HG03442 (cell line): ENCODE data around the gene FNTB.
A peak's percentile ranks its signal among the peaks of the same experiment; 100 is the strongest.

Experiments
- ATAC-seq: cut with Tn5 transposase; IDR thresholded peaks from one replicate; pipeline ENCODE4 v1.9.1; 2021; ENCODE audit warnings: mild to moderate bottlenecking, moderate library complexity; ENCODE audit not compliant: unreplicated experiment

FNTB gene

GRCh38 chr14:64952598-64953309, 33.9 kb upstream of the FNTB start:
- peak; percentile 88 for ATAC-seq

- no peak for ATAC-seq
Observed at GRCh38 chr14:64953310-64953654, 33.4 kb upstream of the FNTB start.

GRCh38 chr14:64953661-64954060, 33.0 kb upstream of the FNTB start:
- no peak for ATAC-seq

DNA sequence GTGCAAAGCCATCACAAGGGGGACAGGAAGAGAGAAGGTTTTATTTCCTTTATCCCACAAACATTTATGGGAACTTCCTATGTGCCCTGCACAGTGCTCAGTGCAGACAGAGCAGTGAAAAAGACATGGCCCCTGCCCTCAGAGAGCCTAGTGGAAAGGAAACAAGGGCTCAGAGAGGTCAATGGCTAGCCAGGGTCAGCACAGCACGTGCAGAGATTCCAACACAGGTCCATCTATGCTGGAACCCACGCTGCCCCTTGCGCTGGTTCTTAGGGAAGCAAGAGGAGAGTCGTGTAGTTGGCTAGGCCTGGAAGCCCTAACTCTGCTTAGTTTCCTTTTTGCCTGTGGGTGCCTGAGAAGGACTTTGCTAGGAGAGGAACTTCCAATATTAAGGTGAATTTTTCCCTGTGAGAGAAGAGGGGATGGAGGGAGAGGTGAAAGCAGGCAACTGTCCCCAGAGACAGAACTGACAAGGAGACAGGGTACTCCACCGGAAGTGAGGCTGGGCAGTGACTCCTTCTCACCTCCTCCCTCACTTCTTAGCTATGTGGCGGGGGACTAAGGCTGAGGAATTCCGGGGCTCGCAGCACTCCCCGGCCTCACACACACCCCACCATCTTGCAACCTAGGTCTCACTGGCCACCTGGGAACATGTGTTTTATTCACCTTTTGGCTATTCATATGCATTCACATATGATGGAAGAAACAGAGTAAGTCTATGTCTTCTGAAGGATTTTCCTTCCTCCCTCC, 32.0 kb upstream of the FNTB start:
- ATAC-seq: no peak

GRCh38 chr14:64955297-64955696, 31.4 kb upstream of the FNTB start:
- ATAC-seq: no peak

DNA sequence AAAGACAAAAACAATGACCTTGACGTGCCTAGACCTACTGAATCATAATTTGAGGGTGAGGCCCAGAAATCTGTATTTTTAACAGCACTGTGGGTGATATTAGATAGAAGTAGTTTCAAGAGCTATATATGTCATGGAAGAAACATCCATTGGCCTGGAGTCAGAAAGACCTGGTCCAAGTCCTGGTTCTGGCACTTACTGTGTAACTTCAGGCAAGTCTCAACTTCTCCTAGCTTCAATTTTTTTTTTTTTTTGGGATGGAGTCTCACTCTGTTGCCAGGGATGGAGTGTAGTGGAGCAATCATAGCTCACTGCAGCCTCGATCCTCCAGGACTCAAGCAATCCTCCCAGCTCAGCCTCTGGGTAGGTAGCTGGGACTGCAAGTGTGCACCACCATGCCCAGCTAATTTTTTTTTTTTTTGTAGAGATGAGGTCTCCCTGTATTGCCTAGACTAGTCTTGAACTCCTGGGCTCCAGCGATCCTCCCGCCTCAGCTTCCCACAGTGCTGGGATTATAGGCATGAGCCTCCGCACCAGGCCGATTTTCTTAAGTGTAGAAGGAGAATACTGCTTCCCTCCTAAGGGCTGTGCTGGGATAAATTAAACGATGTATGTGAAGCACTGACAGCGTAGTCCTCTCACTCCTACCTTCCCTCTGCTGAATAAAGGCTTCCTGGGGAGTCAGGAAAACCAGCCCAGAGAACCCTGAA, 29.8 kb upstream of the FNTB start:
- ATAC-seq: no peak

DNA sequence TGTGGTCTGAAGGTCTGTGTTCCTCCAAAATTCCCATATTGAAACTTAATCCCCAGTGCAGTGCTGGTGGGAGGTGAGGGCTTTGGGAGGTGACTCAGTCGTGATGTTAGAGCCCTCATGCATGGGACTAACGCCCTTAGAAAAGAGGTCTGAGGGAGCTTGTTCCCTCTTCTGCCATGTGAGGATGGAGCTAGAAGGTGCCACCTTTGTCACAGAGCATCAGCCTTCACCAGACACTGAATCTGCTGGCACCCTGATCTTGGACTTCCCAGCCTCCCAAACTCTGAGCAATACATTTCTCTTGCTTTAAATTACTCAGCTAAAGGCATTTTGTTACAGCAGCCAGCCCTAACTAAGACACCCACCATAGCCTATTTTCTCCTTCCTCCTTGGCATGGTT, 28.5 kb upstream of the FNTB start:
- ATAC-seq: no peak

DNA sequence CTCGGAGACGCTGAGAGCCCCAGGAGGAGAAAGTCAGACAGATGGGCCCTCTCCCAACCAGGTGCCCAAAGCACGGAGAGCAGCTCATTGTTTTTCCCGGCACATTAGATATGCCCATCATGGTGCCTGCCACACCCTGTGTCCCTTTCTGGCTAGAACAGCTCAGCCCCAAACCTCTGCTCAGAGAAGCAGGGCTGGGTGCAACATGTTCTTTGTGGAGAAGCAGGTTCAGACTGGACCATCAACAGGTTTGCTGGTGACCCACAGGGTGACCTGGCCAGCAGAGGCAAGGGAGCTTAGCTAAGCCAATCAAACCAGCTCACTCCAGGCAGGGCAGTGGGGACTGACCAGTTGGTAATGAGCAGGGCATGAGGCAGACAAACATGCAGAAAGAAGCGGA, 28.0 kb upstream of the FNTB start:
- no peak for ATAC-seq

GRCh38 chr14:64960762-64961276, 25.9 kb upstream of the FNTB start:
- ATAC-seq: no peak

DNA sequence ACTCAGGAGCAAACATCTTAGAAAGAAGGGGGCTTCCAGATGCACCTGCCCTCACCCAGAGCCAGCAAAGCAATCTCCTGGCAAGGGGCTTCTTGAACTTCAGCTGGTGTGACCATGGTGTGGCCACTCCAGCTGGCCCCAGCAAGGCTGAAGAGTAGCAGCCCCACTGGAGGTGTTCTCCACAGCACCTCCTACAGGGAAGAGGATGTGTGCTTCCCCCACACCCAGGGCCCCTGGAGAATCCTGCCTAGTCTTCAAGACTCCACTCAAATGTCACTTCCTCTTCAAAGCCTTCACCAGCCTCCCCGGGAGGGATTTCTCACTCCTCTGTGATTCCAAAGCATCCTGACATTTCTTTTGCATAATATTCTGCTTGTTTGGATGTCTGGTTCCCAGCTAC, 23.1 kb upstream of the FNTB start:
- no peak for ATAC-seq

GRCh38 chr14:64965356-64966000, 21.2 kb upstream of the FNTB start:
- ATAC-seq: no peak

DNA sequence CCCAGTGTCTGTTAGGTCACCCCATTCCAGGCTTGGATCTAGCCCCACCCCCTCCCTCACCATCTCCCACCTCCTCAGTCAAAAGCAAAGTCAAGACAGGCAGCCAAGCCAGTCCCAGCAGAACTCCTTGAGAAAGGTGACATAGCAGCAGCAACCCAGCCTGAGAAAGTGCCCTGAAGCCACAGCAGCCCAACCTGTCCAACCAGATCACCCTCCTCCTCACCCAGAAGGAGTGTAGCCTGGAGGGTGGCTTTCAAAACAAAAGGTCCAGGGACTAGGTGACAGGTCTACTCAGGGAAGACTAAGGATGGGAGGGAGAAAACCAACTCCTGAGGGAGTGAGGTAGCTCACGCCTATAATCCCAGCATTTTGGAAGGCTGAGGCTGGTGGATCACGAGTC, 19.7 kb upstream of the FNTB start:
- ATAC-seq: no peak

GRCh38 chr14:64968167-64968566, 18.5 kb upstream of the FNTB start:
- no peak for ATAC-seq

GRCh38 chr14:64968651-64969050, 18.0 kb upstream of the FNTB start:
- ATAC-seq: no peak

- no peak for ATAC-seq
Observed at GRCh38 chr14:64970041-64970440, 16.7 kb upstream of the FNTB start.

DNA sequence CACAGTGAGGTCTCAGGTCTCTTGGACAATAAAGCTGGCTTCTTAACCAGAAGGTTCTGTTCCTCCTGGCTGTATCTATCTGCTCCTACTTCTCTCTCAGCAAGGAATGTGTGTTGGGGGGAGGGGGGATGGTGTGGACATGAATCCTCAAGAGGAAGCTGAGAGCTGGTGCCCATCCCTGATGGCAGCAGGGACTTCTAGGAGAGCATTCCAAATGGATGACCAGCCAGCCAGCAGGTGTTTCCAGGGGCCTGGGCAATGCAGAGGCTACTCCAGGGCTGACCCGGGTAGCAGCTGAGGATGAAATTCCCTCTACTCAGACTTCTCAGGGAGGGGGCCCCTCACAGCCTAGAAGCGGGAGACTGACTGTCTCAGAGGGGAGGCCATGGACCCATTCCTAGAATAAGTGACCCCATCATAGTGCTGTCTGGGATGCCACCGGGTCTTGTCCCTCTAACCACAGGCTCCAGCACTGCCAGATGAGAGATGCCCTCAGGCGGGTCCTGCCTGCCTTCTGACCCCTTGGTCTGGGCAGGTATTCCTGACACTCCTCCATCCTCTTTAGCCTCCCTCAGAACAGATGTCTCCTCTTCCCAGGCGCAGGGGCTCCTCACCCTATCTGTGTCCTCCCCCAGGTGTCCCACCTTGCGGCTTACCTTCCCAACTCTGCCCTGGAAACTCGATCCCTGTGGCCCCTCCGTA, 15.8 kb upstream of the FNTB start:
- ATAC-seq: no peak

GRCh38 chr14:64971491-64971942, 15.2 kb upstream of the FNTB start:
- ATAC-seq: no peak

DNA sequence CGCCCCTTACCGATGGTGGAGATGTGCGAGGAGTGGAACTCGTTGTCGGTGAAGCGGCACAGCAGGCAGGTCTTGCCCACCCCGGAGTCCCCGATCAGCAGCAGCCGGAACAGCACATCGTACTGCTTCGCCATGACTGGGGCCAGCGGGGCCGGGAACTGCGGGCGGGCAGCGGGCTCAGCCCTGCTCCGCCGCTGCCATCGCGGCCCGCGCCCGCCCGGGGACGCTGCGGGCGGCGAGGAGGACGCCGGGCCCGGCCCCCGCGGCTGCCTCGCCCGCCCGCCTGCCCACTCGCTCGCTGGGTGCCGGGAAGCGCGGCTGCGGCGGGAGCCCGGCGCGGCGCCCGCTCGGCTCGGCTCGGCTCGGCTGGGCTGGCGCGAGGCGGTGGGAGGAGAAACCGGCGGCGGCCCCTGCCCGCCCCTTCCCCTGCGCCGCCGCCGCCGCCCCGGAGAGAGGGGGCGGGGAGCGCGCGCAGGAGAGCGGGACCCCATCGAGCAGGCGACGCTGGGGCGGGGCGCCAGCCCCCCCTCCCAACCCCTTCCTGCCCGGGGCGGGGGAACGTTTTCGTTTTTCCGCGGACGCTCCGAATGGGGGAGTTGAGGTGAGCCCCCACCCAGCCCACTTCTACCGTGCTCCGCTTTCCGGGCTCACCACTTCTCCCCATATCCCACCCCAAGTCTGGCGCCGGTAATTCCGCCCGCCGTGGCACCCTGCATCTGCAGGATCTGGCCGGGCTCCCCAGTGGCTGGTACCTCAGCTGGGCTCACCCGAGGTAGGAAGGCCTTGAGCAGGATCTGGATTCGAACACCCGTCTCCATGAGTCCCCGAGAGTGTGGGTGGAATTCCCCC, 14.5 kb upstream of the FNTB start, which contains the start of gene RAB15:
RAB15 (minus strand) TSS at position 394 of the 849 bp plus-strand sequence; CDS start at position 134, 260 bp downstream.
- ATAC-seq: peak; percentile 44

DNA sequence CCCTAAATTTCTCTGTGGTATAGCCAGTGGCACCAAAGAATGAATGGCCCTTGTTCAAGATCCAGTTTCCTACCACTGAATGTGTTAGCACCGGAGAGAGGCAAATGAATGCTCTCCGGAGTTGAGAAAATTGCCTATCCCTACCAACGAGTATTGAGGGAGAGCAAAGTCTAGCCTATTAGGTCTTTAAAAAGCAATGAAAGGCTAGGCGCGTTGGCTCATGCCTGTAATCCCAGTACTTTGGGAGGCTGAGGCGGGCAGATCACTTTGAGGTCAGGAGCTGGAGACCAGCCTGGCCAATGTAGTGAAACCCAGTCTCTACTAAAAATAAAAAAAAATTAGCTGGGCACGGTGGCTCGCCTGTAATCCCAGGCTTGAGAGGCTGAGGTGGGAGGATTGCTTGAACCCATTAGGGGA, 13.7 kb upstream of the FNTB start:
- ATAC-seq: no peak

DNA sequence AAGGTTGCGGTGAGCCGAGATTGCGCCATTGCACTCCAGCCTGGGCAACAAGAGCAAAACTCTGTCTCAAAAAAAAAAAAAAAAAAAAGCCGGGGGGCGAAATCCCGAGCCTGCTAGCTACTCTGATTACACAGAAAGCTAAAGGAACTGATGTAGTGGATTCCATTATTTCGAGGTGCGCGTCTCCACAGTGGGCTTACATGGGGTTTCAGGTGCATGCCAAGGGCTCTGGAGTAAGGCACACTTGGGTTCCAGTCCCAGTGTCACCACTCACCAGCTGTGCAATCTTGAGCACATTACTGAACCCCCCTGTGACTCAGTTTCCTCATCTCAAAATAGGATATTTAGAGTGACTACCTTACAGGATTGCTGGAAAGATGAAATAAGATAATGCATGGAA, 12.9 kb upstream of the FNTB start:
- no peak for ATAC-seq
